Neutrophil (primary cell): ENCODE measurements around the gene FLAD1.

ENCODE experiments used
- H3K27ac ChIP-seq: fragments of 200-600 bp; sonication (generic); 2 replicates; pipeline ENCODE4 v1.5.1; 2016; ENCODE audit warnings: mild to moderate bottlenecking, moderate library complexity
- H3K27me3 ChIP-seq: fragments of 200-600 bp; sonication (generic); 2 replicates; pipeline ENCODE4 v1.6.0; 2016; ENCODE audit warnings: mild to moderate bottlenecking
- H3K36me3 ChIP-seq: fragments of 200-600 bp; sonication (generic); 2 replicates; pipeline ENCODE4 v1.5.1; 2017
- H3K4me1 ChIP-seq, 2 experiments: fragments of 200-600 bp in 1 of 2; sonication (generic) in 1 of 2; 1 replicate in 1 of 2; 2 replicates in 1 of 2; pipeline versions ENCODE4 v1.5.1 to v1.6.1; 2013 to 2016; ENCODE audit warnings: low read depth in 1 of 2, low read length in 1 of 2, mild to moderate bottlenecking in 1 of 2, moderate library complexity in 1 of 2; ENCODE audit not compliant: control insufficient read depth in 1 of 2, insufficient read depth in 1 of 2
- H3K4me3 ChIP-seq, 2 experiments: fragments of 200-600 bp in 1 of 2; sonication (generic) in 1 of 2; 1 replicate in 1 of 2; 2 replicates in 1 of 2; pipeline ENCODE4 v1.5.1; 2013 to 2016; ENCODE audit warnings: low read depth in 1 of 2, low read length in 1 of 2, mild to moderate bottlenecking in 1 of 2, moderate library complexity in 1 of 2
- H3K9me3 ChIP-seq: fragments of 200-600 bp; sonication (generic); 2 replicates; pipeline ENCODE4 v1.5.1; 2016
- TF ChIP-seq, protein P1 (sequence below): fragments of 200-600 bp; sonication (generic); IDR thresholded peaks from 2 replicates; pipeline ENCODE4 v1.5.1; 2016; ENCODE audit warnings: antibody characterized with exemption

Gene FLAD1

DNA sequence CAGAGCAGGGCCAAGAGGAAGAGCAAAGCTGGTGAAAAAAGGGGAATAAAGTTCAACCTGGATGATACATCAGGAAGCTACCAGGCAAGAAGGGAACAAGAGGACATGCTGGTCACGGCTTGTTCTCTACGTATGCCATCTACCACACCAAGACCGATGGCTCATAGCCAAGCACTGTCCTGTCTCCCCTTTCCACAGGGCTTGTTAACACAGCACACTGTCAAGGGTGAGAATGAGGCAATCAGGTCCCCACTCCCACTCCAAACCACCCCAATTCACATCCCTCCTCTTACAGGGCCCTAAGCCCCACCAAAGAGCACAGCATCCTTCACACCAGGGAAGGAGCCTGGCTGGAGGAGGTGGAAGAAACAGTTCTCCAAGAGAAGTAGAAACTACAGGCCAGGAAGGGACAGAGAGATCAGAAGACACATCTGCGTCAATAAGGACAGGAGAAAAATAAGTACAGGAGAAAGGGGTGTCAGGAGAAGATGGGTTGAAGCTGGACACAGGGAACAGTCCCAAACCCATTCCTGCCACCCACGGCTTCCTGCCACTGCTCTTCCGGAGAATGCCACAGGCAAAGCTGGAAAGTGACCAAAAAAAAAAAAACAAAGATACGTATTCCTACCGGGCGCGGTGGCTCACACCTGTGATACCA, 11.7 kb upstream of the FLAD1 start:
- H3K36me3 ChIP-seq = peaks cover 28% of the 10 kb centered on the region
- H3K9me3 ChIP-seq = no peaks in the 10 kb centered on the region
- TF ChIP-seq, protein P1, sequence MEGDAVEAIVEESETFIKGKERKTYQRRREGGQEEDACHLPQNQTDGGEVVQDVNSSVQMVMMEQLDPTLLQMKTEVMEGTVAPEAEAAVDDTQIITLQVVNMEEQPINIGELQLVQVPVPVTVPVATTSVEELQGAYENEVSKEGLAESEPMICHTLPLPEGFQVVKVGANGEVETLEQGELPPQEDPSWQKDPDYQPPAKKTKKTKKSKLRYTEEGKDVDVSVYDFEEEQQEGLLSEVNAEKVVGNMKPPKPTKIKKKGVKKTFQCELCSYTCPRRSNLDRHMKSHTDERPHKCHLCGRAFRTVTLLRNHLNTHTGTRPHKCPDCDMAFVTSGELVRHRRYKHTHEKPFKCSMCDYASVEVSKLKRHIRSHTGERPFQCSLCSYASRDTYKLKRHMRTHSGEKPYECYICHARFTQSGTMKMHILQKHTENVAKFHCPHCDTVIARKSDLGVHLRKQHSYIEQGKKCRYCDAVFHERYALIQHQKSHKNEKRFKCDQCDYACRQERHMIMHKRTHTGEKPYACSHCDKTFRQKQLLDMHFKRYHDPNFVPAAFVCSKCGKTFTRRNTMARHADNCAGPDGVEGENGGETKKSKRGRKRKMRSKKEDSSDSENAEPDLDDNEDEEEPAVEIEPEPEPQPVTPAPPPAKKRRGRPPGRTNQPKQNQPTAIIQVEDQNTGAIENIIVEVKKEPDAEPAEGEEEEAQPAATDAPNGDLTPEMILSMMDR = no peak
- H3K27ac ChIP-seq = peak overlapping the region; percentile 69
- H3K27me3 ChIP-seq = no peaks in the 10 kb centered on the region
- H3K4me1 ChIP-seq = peaks cover 56 to 58% of the 10 kb centered on the region in 2 experiments
- H3K4me3 ChIP-seq = no peak overlapping the region

DNA sequence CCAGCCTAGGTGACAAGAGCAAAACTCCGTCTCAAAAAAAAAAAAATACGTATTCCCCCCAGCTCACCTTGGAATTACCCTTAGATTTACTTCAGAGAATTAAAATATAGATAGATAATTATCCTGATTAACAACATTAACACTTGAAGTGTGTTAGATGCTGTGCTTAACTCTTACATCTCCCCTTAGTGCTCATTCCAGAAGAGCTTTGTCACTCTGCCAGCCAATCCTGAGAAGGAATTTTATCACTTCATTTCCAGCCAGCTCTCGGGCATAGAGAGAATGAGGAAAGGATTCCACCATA, 11.0 kb upstream of the FLAD1 start:
- Histone ChIP-seq H3K9me3 (no peaks in the 10 kb centered on the region), H3K4me1 (peaks cover 60 to 61% of the 10 kb centered on the region in 2 experiments), H3K36me3 (peaks cover 21% of the 10 kb centered on the region), H3K27me3 (no peaks in the 10 kb centered on the region), H3K4me3 (no peak overlapping the region), H3K27ac (peak overlapping the region; percentile 98)
- TF ChIP-seq, protein P1 = no peak

DNA sequence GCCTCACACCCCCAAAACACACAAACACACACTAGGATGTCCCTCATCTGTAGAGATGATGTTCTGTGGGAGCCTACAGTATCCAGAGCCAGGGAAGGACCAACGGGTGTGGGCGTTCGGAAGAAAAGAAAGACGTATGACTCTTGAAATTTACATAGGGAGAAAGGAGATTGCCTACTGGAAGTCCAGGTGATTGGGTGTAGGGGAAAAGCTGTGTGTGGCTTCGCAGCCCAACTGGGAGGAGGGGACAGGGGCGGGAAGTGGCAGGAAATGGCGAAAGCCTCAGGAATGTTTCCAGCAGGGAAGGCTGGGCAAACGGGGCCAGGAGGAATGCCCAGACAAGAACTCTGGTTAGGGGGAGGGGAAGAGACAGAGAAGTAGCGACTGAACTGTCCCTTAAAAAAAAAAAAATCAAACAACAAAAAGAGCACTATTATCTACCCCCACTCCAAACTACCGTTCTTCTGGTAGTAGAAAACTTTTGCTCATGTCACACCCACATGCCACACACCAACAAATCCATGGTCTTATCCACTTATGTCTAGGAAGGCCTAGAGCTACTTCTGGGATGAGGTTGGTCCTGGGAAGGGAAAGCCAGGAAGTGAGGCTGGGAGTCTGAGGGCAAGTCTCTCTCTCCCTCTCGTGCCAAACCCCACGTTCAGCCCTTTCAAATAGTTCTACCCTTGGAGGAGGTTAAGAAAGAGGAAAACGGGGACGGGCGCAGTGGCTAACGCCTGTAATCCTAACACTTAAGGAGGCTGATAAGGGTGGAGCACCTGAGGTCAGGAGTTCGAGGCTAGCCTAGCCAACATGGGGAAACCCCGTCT, 10.4 kb upstream of the FLAD1 start:
- H3K4me3 ChIP-seq = peak overlapping the region; percentile 75 to 94
- peaks cover 60 to 61% of the 10 kb centered on the region in 2 experiments for H3K4me1 ChIP-seq
- H3K27me3 ChIP-seq = no peaks in the 10 kb centered on the region
- no peaks in the 10 kb centered on the region for H3K9me3 ChIP-seq
- TF ChIP-seq, protein P1 = no peak
- peak overlapping the region; percentile 98 for H3K27ac ChIP-seq
- peaks cover 16% of the 10 kb centered on the region for H3K36me3 ChIP-seq

DNA sequence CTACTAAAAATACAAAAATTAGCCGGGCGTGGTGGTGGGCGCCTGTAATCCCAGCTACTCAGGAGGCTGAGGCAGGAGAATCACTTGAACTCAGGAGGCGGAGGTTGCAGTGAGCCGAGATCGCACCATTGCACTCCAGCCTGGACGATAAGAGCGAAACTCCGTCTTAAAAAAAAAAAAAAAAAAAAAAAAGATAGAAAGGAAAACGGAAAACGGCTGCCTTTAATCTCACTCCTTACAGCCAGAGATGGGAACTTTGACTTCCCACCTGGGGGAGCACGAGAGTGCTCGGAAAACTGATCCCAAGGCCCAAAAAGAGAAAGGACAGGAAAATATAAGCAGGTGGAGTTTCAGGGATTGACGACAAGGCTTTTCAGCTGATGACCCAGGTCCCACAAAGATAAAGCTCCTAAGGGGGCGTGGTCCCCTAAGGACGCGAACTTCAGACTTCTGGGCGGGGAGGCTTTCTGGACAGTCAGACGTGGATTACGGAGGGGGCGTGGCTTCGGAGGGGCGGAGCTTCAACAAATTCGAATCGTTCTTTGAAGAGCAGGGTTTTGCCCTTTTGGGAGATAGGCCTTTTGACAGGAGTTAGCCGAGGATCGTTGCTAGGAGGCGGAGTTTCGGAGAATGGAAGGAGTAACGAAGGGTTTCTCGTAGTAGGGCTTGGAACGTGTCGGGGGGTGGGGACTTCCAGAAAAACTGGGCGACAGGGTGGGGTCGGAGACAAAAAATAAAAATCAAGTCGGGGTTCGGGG, 9.6 kb upstream of the FLAD1 start:
- peaks cover 60 to 61% of the 10 kb centered on the region in 2 experiments for H3K4me1 ChIP-seq
- TF ChIP-seq, protein P1 = no peak
- H3K36me3 ChIP-seq = peaks cover 8% of the 10 kb centered on the region
- peak overlapping the region; percentile 75 to 94 for H3K4me3 ChIP-seq
- H3K9me3 ChIP-seq = no peaks in the 10 kb centered on the region
- H3K27ac ChIP-seq = peak overlapping the region; percentile 98
- H3K27me3 ChIP-seq = no peaks in the 10 kb centered on the region

DNA sequence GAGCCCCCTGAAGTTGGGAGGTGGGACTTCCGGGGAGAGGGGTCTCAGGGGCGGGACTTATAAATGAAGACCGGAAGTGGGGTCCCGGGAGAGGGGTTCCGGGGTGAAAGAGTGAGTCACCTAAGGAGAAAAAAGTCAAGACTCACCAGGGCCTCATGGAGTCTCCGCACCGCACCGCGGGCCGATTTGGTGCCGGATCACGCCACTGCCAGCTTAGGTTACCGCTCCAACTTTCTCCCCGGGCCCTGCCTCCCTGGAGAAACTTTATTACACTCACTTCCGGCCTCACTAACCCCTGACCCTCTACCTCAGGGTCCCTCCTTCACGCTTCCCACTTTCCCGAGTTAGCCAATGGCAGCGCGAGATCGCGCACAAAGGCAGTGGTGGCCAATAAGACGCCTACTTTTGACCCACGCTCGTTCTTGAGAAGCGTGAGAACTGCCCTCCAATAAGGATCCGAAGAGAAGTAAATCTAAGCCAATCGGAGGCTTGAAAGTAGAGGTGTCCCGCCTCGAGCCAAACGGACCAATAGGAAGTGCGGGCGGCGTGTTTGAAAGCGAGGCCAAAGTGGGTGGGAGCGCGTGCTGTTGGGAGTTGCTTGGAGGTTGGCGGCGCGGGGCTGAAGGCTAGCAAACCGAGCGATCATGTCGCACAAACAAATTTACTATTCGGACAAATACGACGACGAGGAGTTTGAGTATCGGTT, 8.9 kb upstream of the FLAD1 start, which contains the start of gene CKS1B:
TSS of gene CKS1B (plus strand) at position 580 of the 706 bp plus-strand sequence. CDS start at position 645, 65 bp downstream.
- Histone ChIP-seq H3K27ac (peak within 1 kb of the TSS; percentile 98), H3K4me1 (peaks cover 60 to 61% of the 10 kb centered on the region in 2 experiments), H3K27me3 (no peaks in the 10 kb centered on the region), H3K9me3 (no peaks in the 10 kb centered on the region), H3K4me3 (peak within 1 kb of the TSS; percentile 75 to 94), H3K36me3 (peaks cover under 1% of the 10 kb centered on the region)
- TF ChIP-seq, protein P1 = peak; percentile 19
